K562 (cell line): ENCODE measurements around the gene HOXB8. TPM values are rescaled to one million over a fixed set of nuclear protein-coding genes. Genes with fewer than 3 reads are reported as not detected.

Source experiments
- KHSRP ChIP-seq: fragments of 450-650 bp; IDR thresholded peaks from 2 replicates; pipeline ENCODE4 v1.6.1; 2017
- MCM2 ChIP-seq: fragments of 450-650 bp; IDR thresholded peaks from 2 replicates; pipeline ENCODE4 v1.6.1; 2017; ENCODE audit warnings: low read depth, mild to moderate bottlenecking
- NEUROD1 ChIP-seq: fragments of 150-350 bp; IDR thresholded peaks from 2 replicates; pipeline ENCODE4 v1.6.1; 2014; ENCODE audit warnings: borderline replicate concordance, low read length, low read depth; ENCODE audit not compliant: partially characterized antibody
- RBM15 ChIP-seq: fragments of 200-400 bp; formaldehyde crosslinking; IDR thresholded peaks from 2 replicates; pipeline ENCODE4 v1.6.1; 2018; ENCODE audit warnings: mild to moderate bottlenecking, low read length, moderate library complexity; ENCODE audit not compliant: insufficient read depth
- SLC30A9 ChIP-seq: fragments of 250-450 bp; sonication (Bioruptor Pico); IDR thresholded peaks from 2 replicates; pipeline ENCODE4 v1.8.0; 2022; ENCODE audit warnings: mild to moderate bottlenecking, moderate library complexity
- SMARCB1 ChIP-seq: IDR thresholded peaks from 2 replicates; pipeline ENCODE4 v1.6.1; 2011; ENCODE audit warnings: improper control_type of control experiment, low read depth; ENCODE audit not compliant: insufficient read length
- SMC3 ChIP-seq: conservative IDR thresholded peaks from 2 replicates; pipeline ENCODE4 v1.6.1; 2011; ENCODE audit warnings: low read depth, low read length, improper control_type of control experiment; ENCODE audit not compliant: insufficient read depth
- SPI1 ChIP-seq: IDR thresholded peaks from 2 replicates; pipeline ENCODE4 v1.6.1; 2011; ENCODE audit warnings: low read depth, low read length, control low read depth, borderline replicate concordance
- STAT6 ChIP-seq: sonication (generic); formaldehyde crosslinking; IDR thresholded peaks from 2 replicates; pipeline ENCODE4 v1.8.1; 2023; ENCODE audit warnings: mild to moderate bottlenecking, missing genetic modification reagents
- ZNF263 ChIP-seq: sonication (generic); formaldehyde crosslinking; IDR thresholded peaks from 2 replicates; pipeline ENCODE4 v1.8.0; 2022; ENCODE audit warnings: mild to moderate bottlenecking, missing genetic modification reagents, borderline replicate concordance
- ZNF318 ChIP-seq, 2 experiments: fragments of 450-650 bp; IDR thresholded peaks; 2 replicates each; pipeline ENCODE4 v1.6.1; 2016; ENCODE audit warnings: mild to moderate bottlenecking in 2 of 2, borderline replicate concordance in 1 of 2, low read depth in 1 of 2, moderate library complexity in 1 of 2
- ZNF57 ChIP-seq: fragments of 450-650 bp; formaldehyde crosslinking; IDR thresholded peaks from 2 replicates; pipeline ENCODE4 v1.4.0; 2020; ENCODE audit warnings: mild to moderate bottlenecking, moderate library complexity
- polyA plus RNA-seq, 8 experiments: library from polyadenylated mRNA; depleted of rRNA in 4 of 8; stranded (reverse) in 5 of 8; unstranded in 3 of 8; fragments of >200 nt; fragmentation: Nextera tagmentation in 2 of 8; fragmentation: Illumina TruSeq in 1 of 8; extraction: Ambion mirVana in 2 of 8; extraction: Trizol in 1 of 8; gene quantifications; 2 replicates each; pipeline versions ENCODE4 v1.2.1 to v1.2.3, GENCODE V29; 2011 to 2014; ENCODE audit warnings: inconsistent platforms in 1 of 8, missing spikeins in 1 of 8
- total RNA-seq, 7 experiments: library from RNA; depleted of rRNA in 6 of 7; stranded (reverse); fragments of >200 nt in 6 of 7; fragmentation: Illumina TruSeq in 2 of 7; extraction: Trizol in 2 of 7; gene quantifications; 2 replicates each; pipeline versions ENCODE4 v1.2.1 to v1.2.3, GENCODE V29; 2011 to 2021; ENCODE audit warnings: low replicate concordance in 1 of 7
- TF ChIP-seq, protein P1 (sequence below): fragments of 250-450 bp; sonication (Bioruptor Pico); IDR thresholded peaks from 2 replicates; pipeline ENCODE4 v1.8.0; 2021; ENCODE audit warnings: moderate library complexity, mild to moderate bottlenecking, inconsistent platforms

The HOXB8 gene
- total and polyA plus RNA-seq, 9 of the 15 experiments (the other 6 are each of a cell fraction or from before 2014, with no cell fraction given), result 0.52 to 23.8 (median 3.6) TPM

GRCh38 chr17:48626245-48627117 lies 11.4 kb upstream of the HOXB8 start, which contains the start of gene HOXB9 (continued):
- TF ChIP-seq ZNF318 (IDR thresholded peaks at IDR 0.05; ENCODE audit: borderline replicate concordance in 1 of 2, low read depth in 1 of 2), result peak in 1 of 2 experiments; percentile 97; a peak in 2 of 4 replicates
- TF ChIP-seq NEUROD1, result peak; percentile 89
- TF ChIP-seq SPI1, result no peak
- no peak for TF ChIP-seq RBM15
- no peak for TF ChIP-seq MCM2
- TF ChIP-seq SMARCB1, result no peak
- TF ChIP-seq ZNF263, result no peak
- TF ChIP-seq SLC30A9 (CRISPR knock-in tag), result no peak
- TF ChIP-seq ZNF57 (CRISPR knock-in tag), result no peak
- no peak for TF ChIP-seq SMC3
- TF ChIP-seq KHSRP, result no peak
- TF ChIP-seq, protein P1, sequence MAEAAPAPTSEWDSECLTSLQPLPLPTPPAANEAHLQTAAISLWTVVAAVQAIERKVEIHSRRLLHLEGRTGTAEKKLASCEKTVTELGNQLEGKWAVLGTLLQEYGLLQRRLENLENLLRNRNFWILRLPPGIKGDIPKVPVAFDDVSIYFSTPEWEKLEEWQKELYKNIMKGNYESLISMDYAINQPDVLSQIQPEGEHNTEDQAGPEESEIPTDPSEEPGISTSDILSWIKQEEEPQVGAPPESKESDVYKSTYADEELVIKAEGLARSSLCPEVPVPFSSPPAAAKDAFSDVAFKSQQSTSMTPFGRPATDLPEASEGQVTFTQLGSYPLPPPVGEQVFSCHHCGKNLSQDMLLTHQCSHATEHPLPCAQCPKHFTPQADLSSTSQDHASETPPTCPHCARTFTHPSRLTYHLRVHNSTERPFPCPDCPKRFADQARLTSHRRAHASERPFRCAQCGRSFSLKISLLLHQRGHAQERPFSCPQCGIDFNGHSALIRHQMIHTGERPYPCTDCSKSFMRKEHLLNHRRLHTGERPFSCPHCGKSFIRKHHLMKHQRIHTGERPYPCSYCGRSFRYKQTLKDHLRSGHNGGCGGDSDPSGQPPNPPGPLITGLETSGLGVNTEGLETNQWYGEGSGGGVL (CRISPR knock-in tag), result no peak
- TF ChIP-seq STAT6 (CRISPR knock-in tag), result no peak
